Measurements from ENCODE around the gene EPHA6. TPM values are rescaled to one million over a fixed set of nuclear protein-coding genes. Genes with fewer than 3 reads are reported as not detected.

The EPHA6 gene
- total and polyA plus RNA-seq, 9 of the 15 experiments (the other 6 are each of a cell fraction or from before 2014, with no cell fraction given), result not detected

DNA sequence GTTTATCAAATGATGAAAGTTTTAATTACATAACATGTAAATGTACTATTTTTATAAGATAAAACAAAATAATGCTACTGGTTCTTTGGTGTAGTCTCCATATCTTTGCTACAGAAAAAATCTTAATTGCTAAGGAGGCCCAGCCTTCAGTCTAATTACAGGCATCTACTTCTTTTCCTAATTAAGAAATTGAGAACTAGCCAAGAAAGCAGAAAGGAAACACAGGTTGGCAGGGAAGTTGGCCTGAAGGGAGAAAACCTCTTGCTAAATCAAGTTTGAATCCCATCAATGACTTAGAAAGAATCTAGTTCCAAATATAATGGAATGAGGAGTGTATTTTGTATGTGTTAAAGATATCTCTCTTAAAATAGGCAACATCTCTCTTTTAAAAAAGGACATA lies 737.8 kb downstream of the EPHA6 start:
- Histone ChIP-seq H3K36me3 (ENCODE audit: control insufficient read depth, insufficient read depth, low read length) (no peaks in the 10 kb centered on the region), H3K4me3 (no peak overlapping the region), H3K4me1 (replicated peaks in 1 of 2; ENCODE audit: control insufficient read depth in 2 of 2, insufficient read depth in 2 of 2, low read length in 2 of 2) (no peaks in the 10 kb centered on the region), H2AFZ (ENCODE audit: low read depth, low read length) (no peak overlapping the region), H3K9me1 (ENCODE audit: control insufficient read depth, insufficient read depth, low read length) (no peaks in the 10 kb centered on the region), H3K9ac (ENCODE audit: insufficient read depth in 1 of 2, low read depth in 2 of 2, low read length in 2 of 2) (no peak overlapping the region), H3K27ac (ENCODE audit: extremely low read depth, low read depth, low read length) (no peak overlapping the region), H3K27me3 (ENCODE audit: control insufficient read depth in 2 of 2, insufficient read depth in 2 of 2, low read length in 2 of 2) (no peaks in the 10 kb centered on the region), H3K9me3 (replicated peaks; ENCODE audit: control insufficient read depth, insufficient read depth, low read depth, low read length) (0 out of 2 replicates have a peak, but pooled peaks cover 1% of the 10 kb centered on the region), H3K79me2 (ENCODE audit: control insufficient read depth, insufficient read depth, low read length) (no peaks in the 10 kb centered on the region), H4K20me1 (replicated peaks; ENCODE audit: control insufficient read depth, insufficient read depth, low read length) (no peaks in the 10 kb centered on the region), H3K4me2 (ENCODE audit: insufficient read depth, low read length) (no peak overlapping the region)
- in situ Hi-C loops (cut with MboI) (no loop called here), intact Hi-C loops (cut with micrococcal nuclease) (no loop called here)
- FAIRE-seq (no peak), ATAC-seq (no peak), DNase-seq (ENCODE audit: extremely low read depth in 1 of 4, low spot score in 3 of 4) (no peak)
- BruUV-seq (replicated peaks), result no TSS peak
- TF ChIP-seq ETS2 (tag; IDR thresholded peaks at IDR 0.05; ENCODE audit: borderline replicate concordance, poor library complexity, severe bottlenecking), result no peak
- no peak for TF ChIP-seq ZNF551 (CRISPR knock-in tag; IDR thresholded peaks at IDR 0.05)
- TF ChIP-seq ZNF143 (CRISPR knock-in tag; IDR thresholded peaks at IDR 0.05), result no peak
- TF ChIP-seq, protein P1, sequence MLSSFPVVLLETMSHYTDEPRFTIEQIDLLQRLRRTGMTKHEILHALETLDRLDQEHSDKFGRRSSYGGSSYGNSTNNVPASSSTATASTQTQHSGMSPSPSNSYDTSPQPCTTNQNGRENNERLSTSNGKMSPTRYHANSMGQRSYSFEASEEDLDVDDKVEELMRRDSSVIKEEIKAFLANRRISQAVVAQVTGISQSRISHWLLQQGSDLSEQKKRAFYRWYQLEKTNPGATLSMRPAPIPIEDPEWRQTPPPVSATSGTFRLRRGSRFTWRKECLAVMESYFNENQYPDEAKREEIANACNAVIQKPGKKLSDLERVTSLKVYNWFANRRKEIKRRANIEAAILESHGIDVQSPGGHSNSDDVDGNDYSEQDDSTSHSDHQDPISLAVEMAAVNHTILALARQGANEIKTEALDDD (IDR thresholded peaks at IDR 0.05), result no peak
- TF ChIP-seq XRCC3 (IDR thresholded peaks at IDR 0.05), result no peak
- TF ChIP-seq, protein P2, sequence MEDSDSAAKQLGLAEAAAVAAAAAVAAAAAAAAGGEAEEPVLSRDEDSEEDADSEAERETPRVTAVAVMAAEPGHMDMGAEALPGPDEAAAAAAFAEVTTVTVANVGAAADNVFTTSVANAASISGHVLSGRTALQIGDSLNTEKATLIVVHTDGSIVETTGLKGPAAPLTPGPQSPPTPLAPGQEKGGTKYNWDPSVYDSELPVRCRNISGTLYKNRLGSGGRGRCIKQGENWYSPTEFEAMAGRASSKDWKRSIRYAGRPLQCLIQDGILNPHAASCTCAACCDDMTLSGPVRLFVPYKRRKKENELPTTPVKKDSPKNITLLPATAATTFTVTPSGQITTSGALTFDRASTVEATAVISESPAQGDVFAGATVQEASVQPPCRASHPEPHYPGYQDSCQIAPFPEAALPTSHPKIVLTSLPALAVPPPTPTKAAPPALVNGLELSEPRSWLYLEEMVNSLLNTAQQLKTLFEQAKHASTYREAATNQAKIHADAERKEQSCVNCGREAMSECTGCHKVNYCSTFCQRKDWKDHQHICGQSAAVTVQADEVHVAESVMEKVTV (CRISPR knock-in tag; IDR thresholded peaks at IDR 0.05), result no peak
- TF ChIP-seq ZNF431 (CRISPR knock-in tag; IDR thresholded peaks at IDR 0.05), result no peak
- TF ChIP-seq EP300 (IDR thresholded peaks at IDR 0.05; ENCODE audit: low read length), result no peak
- TF ChIP-seq ZNF668 (CRISPR knock-in tag; IDR thresholded peaks at IDR 0.05), result no peak
- no peak for TF ChIP-seq MAFG (tag; conservative IDR thresholded peaks at IDR 0.05)
- TF ChIP-seq RBM34 (IDR thresholded peaks at IDR 0.05; ENCODE audit: borderline replicate concordance, insufficient read depth, low read length), result no peak
- CTCF ChIA-PET (ENCODE audit: low intra/inter-chr PET ratio), result no interaction called here
- POLR2A ChIA-PET, result no interaction called here

Measured in K562 (cell line).